OCI-LY3 (cell line): ENCODE data around the gene OPALIN.

ENCODE experiments used
- H2AFZ ChIP-seq: fragments of 200-600, 300-600 bp; shearing (Covaris generic); 2 replicates; pipeline ENCODE4 v1.6.0; 2014; ENCODE audit warnings: antibody characterized with exemption, low read depth, low read length
- H3K27ac ChIP-seq: fragments of 200-600, 300-600 bp; sonication (generic); 2 replicates; pipeline ENCODE4 v1.5.1; 2014; ENCODE audit warnings: mild to moderate bottlenecking, low read length, moderate library complexity, mixed read lengths
- H3K27me3 ChIP-seq: fragments of 200-600, 300-600 bp; sonication (generic); 2 replicates; pipeline ENCODE4 v1.6.1; 2014; ENCODE audit warnings: low read depth, low read length, mixed read lengths
- H3K36me3 ChIP-seq: fragments of 200-600, 300-600 bp; sonication (generic); replicated peaks from 2 replicates; pipeline ENCODE3; 2014; ENCODE audit warnings: low read depth, low read length, mixed read lengths
- H3K4me1 ChIP-seq: fragments of 300-600, 200-600 bp; sonication (generic); 2 replicates; pipeline ENCODE4 v1.6.1; 2014; ENCODE audit warnings: low read length, mixed read lengths
- H3K4me2 ChIP-seq: fragments of 200-600, 300-600 bp; sonication (generic); 2 replicates; pipeline ENCODE4 v1.6.1; 2014; ENCODE audit warnings: low read length, mixed read lengths
- H3K4me3 ChIP-seq: fragments of 300-600, 200-600 bp; sonication (generic); 2 replicates; pipeline ENCODE4 v1.5.1; 2014; ENCODE audit warnings: antibody characterized with exemption, mild to moderate bottlenecking, low read length, moderate library complexity
- H3K79me2 ChIP-seq: fragments of 300-600, 200-600 bp; shearing (Covaris generic); 2 replicates; pipeline ENCODE4 v1.6.1; 2014; ENCODE audit warnings: mild to moderate bottlenecking, low read length, mixed read lengths
- H3K9ac ChIP-seq: fragments of 300-600, 200-600 bp; shearing (Covaris generic); 2 replicates; pipeline ENCODE4 v1.6.0; 2014; ENCODE audit warnings: mild to moderate bottlenecking, low read length, moderate library complexity
- H3K9me3 ChIP-seq: fragments of 200-600, 300-600 bp; shearing (Covaris generic); 2 replicates; pipeline ENCODE4 v1.6.1; 2014; ENCODE audit warnings: low read length, mixed read lengths; ENCODE audit not compliant: insufficient read depth
- H4K20me1 ChIP-seq: fragments of 200-600, 300-600 bp; sonication (generic); 2 replicates; pipeline ENCODE4 v1.6.1; 2016; ENCODE audit warnings: low read length, mixed read lengths; ENCODE audit not compliant: insufficient read depth
- CTCF ChIP-seq: fragments of 200-600, 300-600 bp; sonication (generic); IDR thresholded peaks from 2 replicates; pipeline ENCODE4 v1.5.1; 2014; ENCODE audit warnings: antibody characterized with exemption, low read length, low read depth
- EZH2phosphoT487 ChIP-seq: fragments of 200-600 bp; shearing (Covaris generic); IDR thresholded peaks from 2 replicates; pipeline ENCODE4 v1.6.1; 2018; ENCODE audit warnings: antibody characterized with exemption, mixed run types, low read depth

The OPALIN gene

GRCh38 chr10:96374639-96374984, 15.8 kb upstream of the OPALIN start:
- no peak for TF ChIP-seq EZH2phosphoT487
- TF ChIP-seq CTCF, result no peak
- H3K36me3 ChIP-seq, result no peaks in the 10 kb centered on the region
- peaks cover 25% of the 10 kb centered on the region for H3K4me1 ChIP-seq
- 0 out of 2 replicates have a peak overlapping the region, but pooled peaks have one; percentile 93 for H2AFZ ChIP-seq
- peak overlapping the region; percentile 96 for H3K4me3 ChIP-seq
- H3K27ac ChIP-seq, result no peak overlapping the region
- no peaks in the 10 kb centered on the region; the same call in 1 of the 2 replicates for H4K20me1 ChIP-seq
- H3K4me2 ChIP-seq, result peak overlapping the region; percentile 90
- H3K9ac ChIP-seq, result no peak overlapping the region
- H3K79me2 ChIP-seq, result no peaks in the 10 kb centered on the region
- H3K27me3 ChIP-seq, result peaks cover 34% of the 10 kb centered on the region
- H3K9me3 ChIP-seq, result no peaks in the 10 kb centered on the region

DNA sequence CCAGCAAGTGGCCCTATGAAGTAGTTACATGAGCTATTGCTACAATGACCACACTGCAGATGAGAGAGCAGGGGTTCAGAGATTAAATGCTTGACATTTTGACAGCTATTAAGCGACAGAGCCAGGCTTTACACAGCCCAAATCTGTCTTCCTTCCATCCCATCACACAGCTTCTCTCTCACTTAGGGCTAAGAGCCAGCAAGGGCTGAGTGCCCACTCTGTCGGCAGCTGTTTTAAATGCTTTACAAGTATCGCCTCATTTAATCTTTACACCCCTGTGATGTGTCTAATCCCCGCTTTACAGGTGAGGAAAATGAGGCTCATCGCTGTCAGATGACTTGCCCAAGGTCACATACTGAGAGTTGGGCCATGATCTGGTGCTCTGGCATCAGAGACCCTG, 15.2 kb upstream of the OPALIN start:
- Histone ChIP-seq H3K79me2 (no peaks in the 10 kb centered on the region), H3K9me3 (no peaks in the 10 kb centered on the region), H3K4me1 (peaks cover 25% of the 10 kb centered on the region), H3K4me2 (no peak overlapping the region), H3K27me3 (peaks cover 34% of the 10 kb centered on the region), H3K36me3 (no peaks in the 10 kb centered on the region), H3K27ac (no peak overlapping the region), H3K9ac (no peak overlapping the region), H3K4me3 (no peak overlapping the region), H2AFZ (no peak overlapping the region), H4K20me1 (no peaks in the 10 kb centered on the region; the same call in 1 of the 2 replicates)
- TF ChIP-seq EZH2phosphoT487 (no peak), CTCF (no peak)

GRCh38 chr10:96371356-96371755, 12.6 kb upstream of the OPALIN start:
- no peaks in the 10 kb centered on the region for H3K36me3 ChIP-seq
- H4K20me1 ChIP-seq, result no peaks in the 10 kb centered on the region
- no peak overlapping the region for H3K4me2 ChIP-seq
- H2AFZ ChIP-seq, result no peak overlapping the region
- peaks cover 16% of the 10 kb centered on the region for H3K27me3 ChIP-seq
- no peaks in the 10 kb centered on the region for H3K79me2 ChIP-seq
- no peak overlapping the region for H3K9ac ChIP-seq
- no peaks in the 10 kb centered on the region for H3K9me3 ChIP-seq
- peaks cover 13% of the 10 kb centered on the region for H3K4me1 ChIP-seq
- no peak overlapping the region for H3K4me3 ChIP-seq
- H3K27ac ChIP-seq, result no peak overlapping the region
- no peak for TF ChIP-seq EZH2phosphoT487
- TF ChIP-seq CTCF, result no peak

DNA sequence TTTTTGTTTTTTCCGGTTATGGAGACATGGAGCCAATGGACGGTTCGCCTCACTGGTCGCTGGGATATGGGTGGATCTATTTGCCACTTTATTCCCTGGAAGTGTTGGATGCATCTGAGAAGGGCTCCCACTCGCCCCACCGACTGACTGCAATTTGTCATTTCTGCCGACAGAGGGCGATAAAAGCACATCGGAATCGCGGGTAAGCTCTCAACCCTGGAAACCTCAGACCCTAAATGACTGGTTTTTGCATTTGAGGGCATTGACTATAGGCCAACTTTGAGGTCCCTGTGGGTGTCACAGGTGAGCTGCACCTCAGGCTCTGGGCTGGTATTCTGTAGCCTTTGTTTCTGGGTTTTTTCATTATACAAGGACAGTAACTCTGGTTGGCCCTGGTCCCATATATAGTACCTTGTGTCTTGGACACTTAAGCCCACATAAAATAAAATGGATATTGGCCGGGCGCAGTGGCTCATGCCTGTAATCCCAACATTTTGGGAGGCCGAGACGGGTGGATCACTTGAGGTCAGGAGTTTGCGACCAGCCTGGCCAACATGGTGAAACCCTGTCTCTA, 11.9 kb upstream of the OPALIN start:
- Histone ChIP-seq H3K4me1 (peaks cover 7% of the 10 kb centered on the region), H4K20me1 (no peaks in the 10 kb centered on the region), H3K9ac (no peak overlapping the region), H3K4me2 (no peak overlapping the region; the same call in 1 of the 2 replicates), H3K27me3 (peaks cover 12% of the 10 kb centered on the region), H3K79me2 (no peaks in the 10 kb centered on the region), H3K4me3 (no peak overlapping the region), H3K36me3 (no peaks in the 10 kb centered on the region), H3K9me3 (no peaks in the 10 kb centered on the region), H2AFZ (no peak overlapping the region), H3K27ac (no peak overlapping the region)
- TF ChIP-seq CTCF, result peak; percentile 66
- no peak for TF ChIP-seq EZH2phosphoT487
